ENCODE measurements around the gene S100A16. TPM values are rescaled to one million over a fixed set of nuclear protein-coding genes. Genes with fewer than 3 reads are reported as not detected.

S100A16 gene
- total RNA-seq, 1 experiment from 2014 or later, result 196 TPM

GRCh38 chr1:153651771-153652170 lies 38.8 kb upstream of the S100A16 start (continued):
- TF ChIP-seq POLR2A (IDR thresholded peaks at IDR 0.05; ENCODE audit: borderline replicate concordance, extremely low read depth, insufficient read depth, insufficient read length) (no peak), ATF3 (IDR thresholded peaks at IDR 0.05) (no peak)

- DNase-seq (ENCODE audit: low read depth, low spot score) (no peak), ATAC-seq (0 out of 2 replicates have a peak, but pooled peaks have one; percentile 23)
- POLR2A ChIA-PET, result interaction anchor here (1.1 to 2.8 kb wide), 2 partner anchors 16 to 23 kb away, joined by 4 to 12 read pairs; partner anchors contain the start of genes CHTOP and S100A13
- no TSS peak for BruUV-seq (replicated peaks)
- Histone ChIP-seq H3K4me2 (ENCODE audit: low read length) (no peak overlapping the region), H3K27me3 (ENCODE audit: insufficient read depth, low read length) (no peaks in the 10 kb centered on the region), H3K4me1 (ENCODE audit: control insufficient read depth in 1 of 2, insufficient read depth in 2 of 2, low read length in 2 of 2) (peaks cover 0 to 10% of the 10 kb centered on the region in 2 experiments; a peak in 2 of 4 replicates), H3K9me2 (ENCODE audit: insufficient read depth) (no peaks in the 10 kb centered on the region), H4K20me1 (ENCODE audit: insufficient read depth) (no peaks in the 10 kb centered on the region), H3K79me2 (ENCODE audit: insufficient read depth, low read length) (peaks cover 3% of the 10 kb centered on the region; the same call in 1 of the 2 replicates), H3K9ac (ENCODE audit: low read length) (no peak overlapping the region), H3K4me3 (replicated peaks in 1 of 2; ENCODE audit: low read depth in 1 of 2, low read length in 2 of 2) (no peak overlapping the region), H3K27ac (ENCODE audit: low read depth, low read length) (no peak overlapping the region), H2AFZ (ENCODE audit: low read depth, low read length, poor library complexity, severe bottlenecking) (no peak overlapping the region), H3K36me3 (ENCODE audit: control insufficient read depth in 1 of 2, insufficient read depth in 2 of 2, low read length in 2 of 2) (peaks cover 11 to 16% of the 10 kb centered on the region in 2 experiments), H3K9me3 (ENCODE audit: control insufficient read depth in 1 of 2, insufficient read depth in 1 of 2, low read depth in 1 of 2, low read length in 2 of 2) (no peaks in the 10 kb centered on the region)
- intact Hi-C loops (cut with micrococcal nuclease), result no loop called here
- CTCF ChIA-PET, result no interaction called here
- RAD21 ChIA-PET (ENCODE audit: low non-redundant PET in 1 of 2, low total read pairs in 2 of 2, uncharacterized antibody in 2 of 2, unreplicated experiment in 2 of 2), result no interaction called here
- TF ChIP-seq TCF7L2 (IDR thresholded peaks at IDR 0.05; ENCODE audit: borderline replicate concordance, extremely low read depth, insufficient read depth, insufficient read length), result no peak
- TF ChIP-seq ELF1 (IDR thresholded peaks at IDR 0.05; ENCODE audit: borderline replicate concordance, low read depth), result no peak
- no peak for TF ChIP-seq SP1 (IDR thresholded peaks at IDR 0.05; ENCODE audit: low read depth)
These were observed 36.9 kb upstream of the S100A16 start for GRCh38 chr1:153649863-153650235.

GRCh38 chr1:153649137-153649862 lies 36.4 kb upstream of the S100A16 start:
- H3K27me3 ChIP-seq (ENCODE audit: insufficient read depth, low read length), result no peaks in the 10 kb centered on the region
- ChIA-PET RAD21 (ENCODE audit: low non-redundant PET in 1 of 2, low total read pairs in 2 of 2, uncharacterized antibody in 2 of 2, unreplicated experiment in 2 of 2) (no interaction called here), CTCF (no interaction called here), POLR2A (interaction anchor here (1.1 to 2.8 kb wide), 2 partner anchors 15 to 22 kb away, joined by 4 to 12 read pairs; partner anchors contain the start of genes CHTOP and S100A13)
- peaks cover 8% of the 10 kb centered on the region; the same call in 1 of the 2 replicates for H3K79me2 ChIP-seq (ENCODE audit: insufficient read depth, low read length)
- peaks cover 0 to 10% of the 10 kb centered on the region in 2 experiments; a peak in 2 of 4 replicates for H3K4me1 ChIP-seq (ENCODE audit: control insufficient read depth in 1 of 2, insufficient read depth in 2 of 2, low read length in 2 of 2)
- H2AFZ ChIP-seq (ENCODE audit: low read depth, low read length, poor library complexity, severe bottlenecking), result no peak overlapping the region
- peaks cover 17 to 21% of the 10 kb centered on the region in 2 experiments for H3K36me3 ChIP-seq (ENCODE audit: control insufficient read depth in 1 of 2, insufficient read depth in 2 of 2, low read length in 2 of 2)
- H4K20me1 ChIP-seq (ENCODE audit: insufficient read depth), result no peaks in the 10 kb centered on the region
- H3K9me3 ChIP-seq (ENCODE audit: control insufficient read depth in 1 of 2, insufficient read depth in 1 of 2, low read depth in 1 of 2, low read length in 2 of 2), result no peaks in the 10 kb centered on the region
- BruUV-seq (replicated peaks), result no TSS peak
- no peak overlapping the region for H3K27ac ChIP-seq (ENCODE audit: low read depth, low read length)
- H3K4me2 ChIP-seq (ENCODE audit: low read length), result no peak overlapping the region
- DNase-seq (ENCODE audit: low read depth, low spot score) (no peak), ATAC-seq (peak; percentile 11)
- TF ChIP-seq ZBTB33 (IDR thresholded peaks at IDR 0.05; ENCODE audit: extremely low read depth, insufficient replicate concordance, low read length) (no peak), EZH2 (IDR thresholded peaks at IDR 0.05) (no peak), ELF1 (IDR thresholded peaks at IDR 0.05; ENCODE audit: borderline replicate concordance, low read depth) (no peak), ATF3 (IDR thresholded peaks at IDR 0.05) (no peak), POLR2AphosphoS5 (IDR thresholded peaks at IDR 0.05; ENCODE audit: low read depth, low read length) (no peak), EZH2phosphoT487 (IDR thresholded peaks at IDR 0.05; ENCODE audit: borderline replicate concordance) (no peak), ZNF274 (IDR thresholded peaks at IDR 0.05; ENCODE audit: low read depth, low read length) (no peak), ZFX (IDR thresholded peaks at IDR 0.05) (no peak), JUND (IDR thresholded peaks at IDR 0.05) (no peak), SIN3A (IDR thresholded peaks at IDR 0.05; ENCODE audit: low read depth) (no peak), SP1 (IDR thresholded peaks at IDR 0.05; ENCODE audit: low read depth) (no peak), CEBPB (IDR thresholded peaks at IDR 0.05; ENCODE audit: low read depth) (no peak), SRF (IDR thresholded peaks at IDR 0.05; ENCODE audit: low read depth) (no peak), FOSL1 (IDR thresholded peaks at IDR 0.05; ENCODE audit: low read depth) (no peak), CBX3 (IDR thresholded peaks at IDR 0.05; ENCODE audit: low read depth) (no peak)
- no peaks in the 10 kb centered on the region for H3K9me2 ChIP-seq (ENCODE audit: insufficient read depth)
- intact Hi-C loops (cut with micrococcal nuclease), result no loop called here
- no peak overlapping the region for H3K9ac ChIP-seq (ENCODE audit: low read length)
- no peak overlapping the region for H3K4me3 ChIP-seq (replicated peaks in 1 of 2; ENCODE audit: low read depth in 1 of 2, low read length in 2 of 2)

All from HCT116 (cell line).